Measurements from ENCODE around the gene OR5P2. TPM values are rescaled to one million over a fixed set of nuclear protein-coding genes. Genes with fewer than 3 reads are reported as not detected.

OR5P2 gene
- total and polyA plus RNA-seq, 10 of the 15 experiments (the other 5 are each of a cell fraction or from before 2014, with no cell fraction given), result not detected

GRCh38 chr11:7830740-7831139, 34.0 kb upstream of the OR5P2 start, which contains the start of gene OR5P3:
TSS of gene OR5P3 (minus strand) at chr11:7830840.
- RAD21 ChIA-PET (ENCODE audit: unreplicated experiment), result no interaction called here
- Histone ChIP-seq H3K9ac (ENCODE audit: control insufficient read depth, insufficient read depth, low read length) (no peak within 1 kb of the TSS), H3K36me3 (ENCODE audit: control insufficient read depth in 2 of 2, insufficient read depth in 2 of 2, low read length in 1 of 2) (no peaks in the 10 kb centered on the region), H4K20me1 (ENCODE audit: control insufficient read depth, insufficient read depth) (no peaks in the 10 kb centered on the region), H3K27me3 (replicated peaks in 1 of 2; ENCODE audit: control insufficient read depth in 2 of 2, insufficient read depth in 2 of 2, low read length in 1 of 2) (no peaks in the 10 kb centered on the region), H3K4me3 (no peak within 1 kb of the TSS), H2AFZ (ENCODE audit: control insufficient read depth, low read depth, low read length) (no peak within 1 kb of the TSS), H3K79me2 (ENCODE audit: control insufficient read depth, insufficient read depth, low read length) (no peaks in the 10 kb centered on the region), H3K4me2 (ENCODE audit: control insufficient read depth, insufficient read depth) (no peak within 1 kb of the TSS), H3K27ac (ENCODE audit: control insufficient read depth, insufficient read depth) (no peak within 1 kb of the TSS), H3K9me3 (replicated peaks; ENCODE audit: control insufficient read depth, insufficient read depth, low read length) (no peaks in the 10 kb centered on the region), H3K4me1 (ENCODE audit: control insufficient read depth, insufficient read depth, low read length) (no peaks in the 10 kb centered on the region)
- in situ Hi-C loops (cut with MboI) (no loop called here), intact Hi-C loops (cut with micrococcal nuclease; ENCODE audit: unreplicated experiment) (no loop called here)
- CTCF ChIA-PET, result no interaction called here
- ATAC-seq, result no peak
- FAIRE-seq, result no peak
- SMC1A ChIA-PET (ENCODE audit: uncharacterized antibody, unreplicated experiment), result no interaction called here
- POLR2A ChIA-PET, result no interaction called here
- no peak for DNase-seq (ENCODE audit: low read depth, low spot score)
- BruUV-seq (replicated peaks), result no TSS peak
- TF ChIP-seq TCF7 (IDR thresholded peaks at IDR 0.05; ENCODE audit: borderline replicate concordance) (no peak), MYB (IDR thresholded peaks at IDR 0.05; ENCODE audit: borderline replicate concordance, low read depth, low read length) (no peak), RBBP5 (conservative IDR thresholded peaks at IDR 0.05) (no peak), HDAC2 (IDR thresholded peaks at IDR 0.05) (no peak), SUZ12 (IDR thresholded peaks at IDR 0.05; ENCODE audit: unreplicated experiment) (no peak), ZNF217 (IDR thresholded peaks at IDR 0.05) (no peak), YBX1 (IDR thresholded peaks at IDR 0.05) (no peak), CREB1 (IDR thresholded peaks at IDR 0.05; ENCODE audit: low read depth) (no peak), HDAC6 (IDR thresholded peaks at IDR 0.05; ENCODE audit: unreplicated experiment) (no peak), SMAD1 (IDR thresholded peaks at IDR 0.05; ENCODE audit: low read depth, partially characterized antibody) (no peak), RUNX3 (IDR thresholded peaks at IDR 0.05; ENCODE audit: low read length) (no peak), SREBF1 (IDR thresholded peaks at IDR 0.05; ENCODE audit: low read length) (no peak), LARP7 (IDR thresholded peaks at IDR 0.05) (no peak), RFX5 (IDR thresholded peaks at IDR 0.05; ENCODE audit: low read depth, low read length) (no peak)
- TF ChIP-seq, protein P1, sequence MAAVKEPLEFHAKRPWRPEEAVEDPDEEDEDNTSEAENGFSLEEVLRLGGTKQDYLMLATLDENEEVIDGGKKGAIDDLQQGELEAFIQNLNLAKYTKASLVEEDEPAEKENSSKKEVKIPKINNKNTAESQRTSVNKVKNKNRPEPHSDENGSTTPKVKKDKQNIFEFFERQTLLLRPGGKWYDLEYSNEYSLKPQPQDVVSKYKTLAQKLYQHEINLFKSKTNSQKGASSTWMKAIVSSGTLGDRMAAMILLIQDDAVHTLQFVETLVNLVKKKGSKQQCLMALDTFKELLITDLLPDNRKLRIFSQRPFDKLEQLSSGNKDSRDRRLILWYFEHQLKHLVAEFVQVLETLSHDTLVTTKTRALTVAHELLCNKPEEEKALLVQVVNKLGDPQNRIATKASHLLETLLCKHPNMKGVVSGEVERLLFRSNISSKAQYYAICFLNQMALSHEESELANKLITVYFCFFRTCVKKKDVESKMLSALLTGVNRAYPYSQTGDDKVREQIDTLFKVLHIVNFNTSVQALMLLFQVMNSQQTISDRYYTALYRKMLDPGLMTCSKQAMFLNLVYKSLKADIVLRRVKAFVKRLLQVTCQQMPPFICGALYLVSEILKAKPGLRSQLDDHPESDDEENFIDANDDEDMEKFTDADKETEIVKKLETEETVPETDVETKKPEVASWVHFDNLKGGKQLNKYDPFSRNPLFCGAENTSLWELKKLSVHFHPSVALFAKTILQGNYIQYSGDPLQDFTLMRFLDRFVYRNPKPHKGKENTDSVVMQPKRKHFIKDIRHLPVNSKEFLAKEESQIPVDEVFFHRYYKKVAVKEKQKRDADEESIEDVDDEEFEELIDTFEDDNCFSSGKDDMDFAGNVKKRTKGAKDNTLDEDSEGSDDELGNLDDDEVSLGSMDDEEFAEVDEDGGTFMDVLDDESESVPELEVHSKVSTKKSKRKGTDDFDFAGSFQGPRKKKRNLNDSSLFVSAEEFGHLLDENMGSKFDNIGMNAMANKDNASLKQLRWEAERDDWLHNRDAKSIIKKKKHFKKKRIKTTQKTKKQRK (IDR thresholded peaks at IDR 0.05; ENCODE audit: low read depth, low read length), result no peak
- TF ChIP-seq, protein P2, sequence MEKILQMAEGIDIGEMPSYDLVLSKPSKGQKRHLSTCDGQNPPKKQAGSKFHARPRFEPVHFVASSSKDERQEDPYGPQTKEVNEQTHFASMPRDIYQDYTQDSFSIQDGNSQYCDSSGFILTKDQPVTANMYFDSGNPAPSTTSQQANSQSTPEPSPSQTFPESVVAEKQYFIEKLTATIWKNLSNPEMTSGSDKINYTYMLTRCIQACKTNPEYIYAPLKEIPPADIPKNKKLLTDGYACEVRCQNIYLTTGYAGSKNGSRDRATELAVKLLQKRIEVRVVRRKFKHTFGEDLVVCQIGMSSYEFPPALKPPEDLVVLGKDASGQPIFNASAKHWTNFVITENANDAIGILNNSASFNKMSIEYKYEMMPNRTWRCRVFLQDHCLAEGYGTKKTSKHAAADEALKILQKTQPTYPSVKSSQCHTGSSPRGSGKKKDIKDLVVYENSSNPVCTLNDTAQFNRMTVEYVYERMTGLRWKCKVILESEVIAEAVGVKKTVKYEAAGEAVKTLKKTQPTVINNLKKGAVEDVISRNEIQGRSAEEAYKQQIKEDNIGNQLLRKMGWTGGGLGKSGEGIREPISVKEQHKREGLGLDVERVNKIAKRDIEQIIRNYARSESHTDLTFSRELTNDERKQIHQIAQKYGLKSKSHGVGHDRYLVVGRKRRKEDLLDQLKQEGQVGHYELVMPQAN (conservative IDR thresholded peaks at IDR 0.05), result no peak
- TF ChIP-seq, protein P3, sequence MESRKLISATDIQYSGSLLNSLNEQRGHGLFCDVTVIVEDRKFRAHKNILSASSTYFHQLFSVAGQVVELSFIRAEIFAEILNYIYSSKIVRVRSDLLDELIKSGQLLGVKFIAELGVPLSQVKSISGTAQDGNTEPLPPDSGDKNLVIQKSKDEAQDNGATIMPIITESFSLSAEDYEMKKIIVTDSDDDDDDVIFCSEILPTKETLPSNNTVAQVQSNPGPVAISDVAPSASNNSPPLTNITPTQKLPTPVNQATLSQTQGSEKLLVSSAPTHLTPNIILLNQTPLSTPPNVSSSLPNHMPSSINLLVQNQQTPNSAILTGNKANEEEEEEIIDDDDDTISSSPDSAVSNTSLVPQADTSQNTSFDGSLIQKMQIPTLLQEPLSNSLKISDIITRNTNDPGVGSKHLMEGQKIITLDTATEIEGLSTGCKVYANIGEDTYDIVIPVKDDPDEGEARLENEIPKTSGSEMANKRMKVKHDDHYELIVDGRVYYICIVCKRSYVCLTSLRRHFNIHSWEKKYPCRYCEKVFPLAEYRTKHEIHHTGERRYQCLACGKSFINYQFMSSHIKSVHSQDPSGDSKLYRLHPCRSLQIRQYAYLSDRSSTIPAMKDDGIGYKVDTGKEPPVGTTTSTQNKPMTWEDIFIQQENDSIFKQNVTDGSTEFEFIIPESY (IDR thresholded peaks at IDR 0.05), result no peak
- TF ChIP-seq, protein P4, sequence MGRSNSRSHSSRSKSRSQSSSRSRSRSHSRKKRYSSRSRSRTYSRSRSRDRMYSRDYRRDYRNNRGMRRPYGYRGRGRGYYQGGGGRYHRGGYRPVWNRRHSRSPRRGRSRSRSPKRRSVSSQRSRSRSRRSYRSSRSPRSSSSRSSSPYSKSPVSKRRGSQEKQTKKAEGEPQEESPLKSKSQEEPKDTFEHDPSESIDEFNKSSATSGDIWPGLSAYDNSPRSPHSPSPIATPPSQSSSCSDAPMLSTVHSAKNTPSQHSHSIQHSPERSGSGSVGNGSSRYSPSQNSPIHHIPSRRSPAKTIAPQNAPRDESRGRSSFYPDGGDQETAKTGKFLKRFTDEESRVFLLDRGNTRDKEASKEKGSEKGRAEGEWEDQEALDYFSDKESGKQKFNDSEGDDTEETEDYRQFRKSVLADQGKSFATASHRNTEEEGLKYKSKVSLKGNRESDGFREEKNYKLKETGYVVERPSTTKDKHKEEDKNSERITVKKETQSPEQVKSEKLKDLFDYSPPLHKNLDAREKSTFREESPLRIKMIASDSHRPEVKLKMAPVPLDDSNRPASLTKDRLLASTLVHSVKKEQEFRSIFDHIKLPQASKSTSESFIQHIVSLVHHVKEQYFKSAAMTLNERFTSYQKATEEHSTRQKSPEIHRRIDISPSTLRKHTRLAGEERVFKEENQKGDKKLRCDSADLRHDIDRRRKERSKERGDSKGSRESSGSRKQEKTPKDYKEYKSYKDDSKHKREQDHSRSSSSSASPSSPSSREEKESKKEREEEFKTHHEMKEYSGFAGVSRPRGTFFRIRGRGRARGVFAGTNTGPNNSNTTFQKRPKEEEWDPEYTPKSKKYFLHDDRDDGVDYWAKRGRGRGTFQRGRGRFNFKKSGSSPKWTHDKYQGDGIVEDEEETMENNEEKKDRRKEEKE (IDR thresholded peaks at IDR 0.05), result no peak
